HUES64 (cell line): ENCODE results near the gene TTC28.

ENCODE experiments used
- H3K27ac ChIP-seq: 2 replicates; pipeline ENCODE4 v1.7.0; 2013; ENCODE audit warnings: low read depth, low read length, inconsistent platforms
- H3K27me3 ChIP-seq: 2 replicates; pipeline ENCODE4 v1.6.1; 2013; ENCODE audit warnings: mild to moderate bottlenecking, low read length; ENCODE audit not compliant: insufficient read depth
- H3K36me3 ChIP-seq: 2 replicates; pipeline ENCODE4 v1.6.1; 2013; ENCODE audit warnings: mild to moderate bottlenecking, low read length; ENCODE audit not compliant: insufficient read depth
- H3K4me1 ChIP-seq: 2 replicates; pipeline ENCODE4 v1.6.1; 2013; ENCODE audit warnings: mild to moderate bottlenecking, low read length, moderate library complexity; ENCODE audit not compliant: insufficient read depth
- H3K4me3 ChIP-seq: 2 replicates; pipeline ENCODE4 v1.5.1; 2013; ENCODE audit warnings: mild to moderate bottlenecking, low read length, moderate library complexity
- H3K9ac ChIP-seq: 2 replicates; pipeline ENCODE4 v1.6.1; 2013; ENCODE audit warnings: mild to moderate bottlenecking, low read depth, low read length
- H3K9me3 ChIP-seq: 2 replicates; pipeline ENCODE4 v1.6.1; 2013; ENCODE audit warnings: low read depth, low read length; ENCODE audit not compliant: insufficient read depth
- WGBS: fragments of 150-250, 120-280 bp; methylation state at CpG from one replicate; pipeline ENCODE4 v1.1.7; 2013; ENCODE audit warnings: missing lambda C conversion rate; 5-methylcytosine and 5-hydroxymethylcytosine counted together

TTC28 gene

DNA sequence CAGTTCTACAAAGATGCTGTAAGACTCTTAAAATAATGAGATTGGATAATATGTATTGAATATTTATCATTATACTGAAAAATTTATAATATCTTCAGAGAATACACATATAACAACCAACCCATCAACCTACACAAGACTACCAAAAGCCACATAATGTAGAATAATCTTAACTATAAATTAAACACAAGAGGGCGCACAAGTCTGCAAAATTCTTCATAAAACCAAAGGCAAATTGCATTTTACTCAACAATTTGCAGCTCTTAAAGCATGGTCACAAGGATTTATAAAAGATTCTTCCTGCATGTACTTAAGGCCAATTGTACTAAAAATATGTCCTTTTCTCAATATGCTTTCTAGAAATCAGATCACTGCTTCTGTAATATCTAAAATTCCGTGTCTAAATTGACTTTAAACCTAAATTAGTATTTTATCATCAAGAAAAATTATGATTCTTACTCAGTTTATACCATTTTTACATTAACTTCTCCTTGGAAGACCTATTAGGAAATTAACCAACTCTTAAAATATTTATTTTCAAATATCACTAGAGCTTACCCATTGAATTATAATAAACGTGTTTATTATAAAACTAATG, 79.0 kb downstream of the TTC28 start:
- H3K9ac ChIP-seq = no peak overlapping the region
- WGBS = 43% methylated on average over 2 of the region's 3 CpGs
- peaks cover 6% of the 10 kb centered on the region; the same call in 1 of the 2 replicates for H3K4me1 ChIP-seq
- H3K27ac ChIP-seq = no peak overlapping the region
- H3K36me3 ChIP-seq = no peaks in the 10 kb centered on the region
- no peaks in the 10 kb centered on the region for H3K9me3 ChIP-seq
- no peak overlapping the region for H3K4me3 ChIP-seq
- H3K27me3 ChIP-seq = no peaks in the 10 kb centered on the region

DNA sequence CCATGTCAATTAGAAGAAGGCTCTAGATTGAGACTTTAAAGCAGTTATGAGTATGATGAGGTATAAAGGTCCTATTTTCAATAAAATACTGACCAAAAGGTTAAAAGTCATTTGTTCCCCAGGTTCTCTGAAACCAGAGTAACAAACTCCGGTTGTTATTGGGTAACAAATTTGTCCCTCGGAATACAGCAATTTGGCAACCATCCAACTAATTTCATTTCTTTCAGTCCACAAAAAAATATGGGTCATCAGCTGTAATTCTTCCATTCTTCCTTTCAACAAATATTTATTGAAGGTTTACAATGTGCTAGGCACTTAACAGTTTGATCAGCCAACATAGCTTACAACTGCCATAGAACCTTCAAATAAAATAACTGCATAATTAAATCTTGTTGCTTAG, 79.9 kb downstream of the TTC28 start:
- Histone ChIP-seq H3K4me1 (no peaks in the 10 kb centered on the region), H3K36me3 (no peaks in the 10 kb centered on the region), H3K4me3 (no peak overlapping the region), H3K9me3 (no peaks in the 10 kb centered on the region), H3K27me3 (no peaks in the 10 kb centered on the region), H3K27ac (no peak overlapping the region), H3K9ac (no peak overlapping the region)
- 95% methylated on average over 2 of the region's 2 CpGs for WGBS

DNA sequence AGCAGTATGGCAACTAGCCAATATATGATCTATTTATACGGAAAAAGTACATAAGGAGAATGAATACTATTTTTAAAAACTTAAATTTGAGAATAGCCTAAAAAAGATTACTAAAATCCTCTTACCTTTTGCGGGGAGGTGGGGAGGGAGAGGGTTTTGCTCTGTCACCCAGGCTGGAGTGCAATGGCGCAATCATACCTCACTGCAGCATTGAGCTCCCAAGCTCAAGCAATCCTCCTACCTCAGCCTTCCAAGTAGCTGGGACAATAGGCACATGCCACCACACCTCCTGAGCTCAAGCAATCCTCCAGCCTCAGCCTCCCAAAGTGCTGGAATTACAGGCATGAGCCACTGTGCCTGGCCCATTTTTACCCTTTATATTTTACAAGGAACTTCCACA, 82.0 kb downstream of the TTC28 start:
- no peak overlapping the region for H3K9ac ChIP-seq
- WGBS = 88% methylated on average over 1 of the region's 3 CpGs
- no peaks in the 10 kb centered on the region for H3K4me1 ChIP-seq
- H3K36me3 ChIP-seq = no peaks in the 10 kb centered on the region
- no peaks in the 10 kb centered on the region for H3K9me3 ChIP-seq
- no peaks in the 10 kb centered on the region for H3K27me3 ChIP-seq
- no peak overlapping the region for H3K27ac ChIP-seq
- no peak overlapping the region for H3K4me3 ChIP-seq

DNA sequence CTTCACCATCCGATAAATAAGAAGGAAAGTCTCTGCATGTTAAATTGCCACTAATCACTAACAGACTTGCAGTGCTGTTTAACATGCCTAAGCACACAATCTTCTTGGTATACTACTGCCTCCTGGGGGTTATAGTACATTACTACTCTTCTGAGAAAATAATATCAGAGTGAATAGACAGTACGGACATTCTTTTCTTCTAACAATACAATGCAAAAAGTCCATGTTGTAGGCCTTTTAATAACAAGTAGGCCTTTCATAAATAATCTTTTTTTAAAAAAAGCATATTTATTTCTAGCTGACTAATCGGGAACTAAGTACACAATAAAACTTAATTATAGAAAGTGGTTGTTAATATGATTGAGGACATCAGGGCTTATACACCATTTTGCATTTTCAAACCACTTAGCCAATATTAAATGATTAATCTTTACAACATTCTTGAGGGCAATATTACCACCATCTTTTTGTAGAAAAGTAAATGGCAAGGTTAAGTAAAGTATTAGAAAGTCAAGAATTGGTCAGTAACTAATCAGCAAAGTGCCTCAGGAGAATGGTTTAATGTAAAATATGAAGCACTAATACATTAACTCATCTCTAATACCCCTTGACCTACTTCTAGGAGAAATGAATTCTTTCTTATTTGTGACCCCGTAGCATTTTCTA, 84.7 kb downstream of the TTC28 start:
- 70% methylated on average over 2 of the region's 4 CpGs for WGBS
- Histone ChIP-seq H3K4me1 (no peaks in the 10 kb centered on the region), H3K9me3 (no peaks in the 10 kb centered on the region), H3K27ac (no peak overlapping the region), H3K27me3 (no peaks in the 10 kb centered on the region), H3K36me3 (no peaks in the 10 kb centered on the region), H3K4me3 (no peak overlapping the region), H3K9ac (no peak overlapping the region)

DNA sequence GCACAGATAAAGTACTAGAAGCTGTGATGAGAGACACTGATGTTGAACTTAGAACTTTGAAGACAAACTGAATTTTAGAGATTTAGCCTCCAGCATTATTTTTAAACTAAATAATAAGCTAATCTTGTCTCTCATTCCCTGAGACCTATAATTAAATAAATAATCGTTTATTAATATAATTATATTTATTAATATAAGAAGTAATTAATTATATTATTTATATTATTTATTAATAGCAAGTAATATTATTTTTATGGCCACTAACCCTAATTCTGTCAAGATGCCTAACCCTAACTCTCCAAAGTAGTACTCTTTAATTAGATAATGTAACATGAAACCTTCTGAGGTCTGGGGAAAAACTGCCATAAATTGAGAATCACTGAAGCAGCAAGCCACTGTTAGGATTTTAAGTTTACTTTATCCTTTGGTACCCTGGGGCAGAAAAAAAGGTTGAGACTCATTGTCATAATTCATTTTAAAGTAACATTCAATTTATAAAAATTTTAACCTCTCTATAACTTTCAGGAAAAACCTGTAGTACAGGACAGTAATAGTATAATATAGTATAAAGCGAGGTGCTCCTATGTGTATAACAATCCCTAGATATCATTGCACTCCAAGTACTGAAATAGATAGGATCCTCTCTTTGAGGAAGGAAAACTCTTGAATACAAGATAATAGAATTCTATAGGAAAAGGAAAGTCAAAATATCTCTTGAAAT, 85.4 kb downstream of the TTC28 start:
- H3K9ac ChIP-seq = no peak overlapping the region
- no peaks in the 10 kb centered on the region for H3K36me3 ChIP-seq
- no peaks in the 10 kb centered on the region for H3K4me1 ChIP-seq
- H3K27me3 ChIP-seq = no peaks in the 10 kb centered on the region
- no CpG with 5 or more reads among the region's 2 CpGs for WGBS
- H3K27ac ChIP-seq = no peak overlapping the region
- no peaks in the 10 kb centered on the region for H3K9me3 ChIP-seq
- H3K4me3 ChIP-seq = no peak overlapping the region

DNA sequence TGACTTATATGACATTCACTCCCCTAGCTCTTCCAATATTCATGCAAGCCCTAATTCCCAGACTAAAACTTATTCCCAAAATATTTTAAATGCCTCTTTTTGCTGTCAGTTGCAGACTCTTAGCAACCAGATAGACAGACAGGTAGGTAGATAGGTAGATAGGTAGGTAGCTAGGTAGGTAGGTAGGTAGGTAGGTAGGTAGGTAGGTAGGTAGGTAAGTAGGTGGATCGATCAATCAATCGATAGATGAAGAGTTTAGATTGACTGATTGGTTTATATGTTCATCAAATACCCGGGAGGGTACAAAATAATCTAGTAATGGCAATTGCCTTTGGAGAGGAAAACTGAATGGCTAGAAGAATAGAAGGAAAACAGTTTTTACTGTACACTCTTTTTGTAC, 86.3 kb downstream of the TTC28 start:
- Histone ChIP-seq H3K4me3 (no peak overlapping the region), H3K9me3 (no peaks in the 10 kb centered on the region), H3K27me3 (no peaks in the 10 kb centered on the region), H3K36me3 (no peaks in the 10 kb centered on the region), H3K27ac (no peak overlapping the region), H3K4me1 (no peaks in the 10 kb centered on the region), H3K9ac (no peak overlapping the region)
- 96% methylated on average over 3 of the region's 3 CpGs for WGBS

DNA sequence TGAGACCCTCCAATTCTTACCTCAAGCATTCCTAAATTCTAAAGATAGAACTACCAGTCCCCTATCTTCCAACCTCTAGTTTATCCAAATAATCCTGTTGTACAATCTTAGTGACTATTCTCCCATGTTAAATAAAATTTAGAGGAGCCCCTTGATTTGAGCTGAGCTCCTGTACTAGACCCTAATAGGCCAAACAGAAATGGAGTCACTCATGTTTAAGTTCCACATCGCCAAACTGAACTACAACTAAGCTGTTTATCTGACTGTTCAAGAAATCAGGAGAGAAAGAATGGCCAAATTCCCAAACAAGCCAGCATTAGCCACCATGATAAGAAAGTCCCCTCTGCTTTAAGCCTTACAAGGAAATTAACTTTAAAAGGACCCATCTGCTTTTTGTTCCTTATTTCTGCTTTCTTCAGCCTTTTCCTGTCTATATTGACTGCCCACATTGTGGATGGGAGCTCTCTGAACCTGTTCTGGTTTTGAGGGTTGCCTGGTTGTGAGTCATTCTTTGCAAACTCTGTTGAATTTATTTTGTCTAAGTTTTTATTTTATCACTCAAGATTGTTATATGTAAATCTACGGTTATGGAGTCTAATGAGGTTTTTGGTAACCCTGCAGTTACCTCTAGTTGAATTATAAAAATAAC, 90.4 kb downstream of the TTC28 start:
- no peaks in the 10 kb centered on the region for H3K36me3 ChIP-seq
- WGBS = 96% methylated on average over 2 of the region's 2 CpGs

DNA sequence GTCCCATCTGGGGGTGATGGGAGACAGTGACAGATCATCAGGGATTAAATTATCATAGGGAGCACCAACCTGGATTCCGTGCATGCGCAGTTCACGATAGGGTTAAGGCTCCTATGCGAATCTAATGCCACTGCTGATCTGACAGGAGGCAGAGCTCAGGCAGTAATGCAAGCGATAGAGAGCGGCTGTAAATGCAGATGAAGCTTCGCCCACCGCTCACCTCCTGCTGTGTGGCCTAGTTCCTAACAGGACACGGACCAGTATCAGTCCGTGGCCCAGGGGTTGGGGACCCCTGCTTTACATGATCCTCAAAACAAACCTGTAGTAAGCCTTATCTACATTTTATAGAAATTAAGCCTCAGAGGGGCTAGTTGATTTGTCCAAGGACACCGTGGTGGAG, 94.3 kb downstream of the TTC28 start:
- Histone ChIP-seq H3K4me3 (no peak overlapping the region), H3K36me3 (no peaks in the 10 kb centered on the region), H3K4me1 (peaks cover 9% of the 10 kb centered on the region), H3K27me3 (no peaks in the 10 kb centered on the region), H3K9ac (no peak overlapping the region), H3K27ac (no peak overlapping the region), H3K9me3 (no peaks in the 10 kb centered on the region)
- WGBS = 50% methylated on average over 11 of the region's 11 CpGs

More for the DNA sequence above, 90.4 kb downstream of the TTC28 start:
- H3K4me1 ChIP-seq = no peaks in the 10 kb centered on the region; the same call in 1 of the 2 replicates
- H3K9ac ChIP-seq = no peak overlapping the region
- H3K27ac ChIP-seq = no peak overlapping the region
- H3K9me3 ChIP-seq = no peaks in the 10 kb centered on the region
- no peaks in the 10 kb centered on the region for H3K27me3 ChIP-seq
- H3K4me3 ChIP-seq = no peak overlapping the region

DNA sequence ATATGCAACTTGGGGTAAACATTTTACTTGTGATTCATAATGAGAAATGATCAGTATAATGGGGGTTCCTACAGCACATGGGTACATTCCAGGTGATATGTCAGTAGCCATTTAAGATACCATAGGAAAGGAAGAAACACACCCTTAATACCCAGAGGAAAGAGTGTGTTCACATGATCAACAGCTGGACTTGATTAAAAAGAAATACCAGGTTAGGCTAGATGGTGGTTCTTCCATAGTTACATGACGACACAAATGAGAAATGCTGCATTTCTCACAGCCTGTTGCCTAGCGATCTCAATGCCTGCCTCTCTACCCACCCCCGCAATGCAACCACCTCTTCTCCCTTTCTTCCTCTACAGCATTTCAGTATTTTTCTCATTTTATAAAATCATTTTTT, 96.8 kb downstream of the TTC28 start:
- 74% methylated on average over 3 of the region's 3 CpGs for WGBS
- Histone ChIP-seq H3K27me3 (no peaks in the 10 kb centered on the region), H3K4me3 (no peak overlapping the region), H3K27ac (no peak overlapping the region), H3K9me3 (no peaks in the 10 kb centered on the region), H3K9ac (no peak overlapping the region), H3K36me3 (no peaks in the 10 kb centered on the region), H3K4me1 (peaks cover 9% of the 10 kb centered on the region)

DNA sequence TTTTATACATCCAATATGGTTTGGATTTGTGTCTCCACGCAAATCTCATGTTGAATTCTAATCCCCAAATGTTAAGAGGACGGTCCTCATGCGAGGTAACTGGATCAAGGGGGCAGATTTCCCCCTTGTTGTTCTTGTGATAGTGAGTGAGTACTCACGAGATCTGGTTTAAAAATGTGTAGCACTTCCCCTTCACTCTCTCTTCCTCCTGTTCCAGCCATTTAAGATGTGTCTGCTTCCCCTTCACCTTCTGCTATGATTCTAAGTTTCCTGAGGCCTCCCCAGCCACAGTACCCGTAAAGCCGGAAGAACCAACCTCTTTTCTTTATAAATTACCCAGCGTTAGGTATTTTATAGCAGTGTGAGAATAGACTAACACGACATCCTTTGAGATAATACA, 98.6 kb downstream of the TTC28 start:
- H3K36me3 ChIP-seq = no peaks in the 10 kb centered on the region
- no peak overlapping the region for H3K4me3 ChIP-seq
- no peaks in the 10 kb centered on the region for H3K27me3 ChIP-seq
- H3K27ac ChIP-seq = no peak overlapping the region
- WGBS = 91% methylated on average over 5 of the region's 8 CpGs
- peaks cover 9% of the 10 kb centered on the region for H3K4me1 ChIP-seq
- H3K9ac ChIP-seq = no peak overlapping the region
- no peaks in the 10 kb centered on the region for H3K9me3 ChIP-seq

DNA sequence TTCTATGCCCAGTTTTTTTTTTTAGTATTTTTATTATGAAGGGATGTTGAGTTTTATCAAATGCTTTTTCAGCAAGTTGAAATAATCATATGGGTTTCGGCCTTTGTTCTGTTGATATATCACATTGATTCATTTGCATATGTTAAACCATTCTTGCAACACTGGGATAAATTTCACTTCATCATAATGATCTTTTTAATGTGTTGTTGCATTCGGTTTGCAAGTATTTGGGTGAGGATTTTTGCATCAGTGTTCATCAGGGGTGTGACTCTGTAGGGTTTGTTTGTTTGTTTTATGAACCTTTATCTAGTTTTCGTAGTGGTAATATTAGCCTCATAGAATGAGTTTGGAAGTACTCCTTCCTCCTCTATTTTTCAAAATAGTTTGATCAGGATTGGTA, 103.5 kb downstream of the TTC28 start:
- Histone ChIP-seq H3K9me3 (no peaks in the 10 kb centered on the region), H3K4me3 (no peak overlapping the region), H3K9ac (no peak overlapping the region), H3K27ac (no peak overlapping the region), H3K27me3 (no peaks in the 10 kb centered on the region), H3K4me1 (no peaks in the 10 kb centered on the region), H3K36me3 (no peaks in the 10 kb centered on the region)
- WGBS = 84% methylated on average over 3 of the region's 3 CpGs
